ENCODE data around the gene SHISAL1.

SHISAL1 gene

DNA sequence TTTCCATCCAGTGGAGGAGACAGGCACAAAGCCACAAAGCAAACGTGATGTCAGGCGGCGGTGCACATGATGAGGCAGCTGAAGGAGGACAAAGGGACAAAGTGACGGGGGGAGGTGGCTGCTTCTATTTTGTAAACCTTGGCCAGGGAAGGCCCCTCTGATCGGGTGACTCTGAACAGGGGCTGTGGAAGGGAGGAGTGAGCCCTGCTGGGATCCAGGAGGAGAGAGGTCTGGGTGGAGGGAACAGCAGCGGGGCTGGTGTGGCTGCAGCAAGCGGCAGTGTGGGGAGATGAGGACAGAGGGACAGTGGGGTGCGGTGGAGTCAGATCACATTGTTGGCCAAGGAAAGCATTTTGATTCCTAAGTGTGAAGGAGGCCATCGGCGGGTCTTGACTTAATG, 36.7 kb downstream of the SHISAL1 start:
- TF ChIP-seq, protein P1, sequence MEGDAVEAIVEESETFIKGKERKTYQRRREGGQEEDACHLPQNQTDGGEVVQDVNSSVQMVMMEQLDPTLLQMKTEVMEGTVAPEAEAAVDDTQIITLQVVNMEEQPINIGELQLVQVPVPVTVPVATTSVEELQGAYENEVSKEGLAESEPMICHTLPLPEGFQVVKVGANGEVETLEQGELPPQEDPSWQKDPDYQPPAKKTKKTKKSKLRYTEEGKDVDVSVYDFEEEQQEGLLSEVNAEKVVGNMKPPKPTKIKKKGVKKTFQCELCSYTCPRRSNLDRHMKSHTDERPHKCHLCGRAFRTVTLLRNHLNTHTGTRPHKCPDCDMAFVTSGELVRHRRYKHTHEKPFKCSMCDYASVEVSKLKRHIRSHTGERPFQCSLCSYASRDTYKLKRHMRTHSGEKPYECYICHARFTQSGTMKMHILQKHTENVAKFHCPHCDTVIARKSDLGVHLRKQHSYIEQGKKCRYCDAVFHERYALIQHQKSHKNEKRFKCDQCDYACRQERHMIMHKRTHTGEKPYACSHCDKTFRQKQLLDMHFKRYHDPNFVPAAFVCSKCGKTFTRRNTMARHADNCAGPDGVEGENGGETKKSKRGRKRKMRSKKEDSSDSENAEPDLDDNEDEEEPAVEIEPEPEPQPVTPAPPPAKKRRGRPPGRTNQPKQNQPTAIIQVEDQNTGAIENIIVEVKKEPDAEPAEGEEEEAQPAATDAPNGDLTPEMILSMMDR (IDR thresholded peaks at IDR 0.05) = no peak
- no peak for TF ChIP-seq ZFX (IDR thresholded peaks at IDR 0.05; ENCODE audit: borderline replicate concordance)
- no peak overlapping the region for H3K27ac ChIP-seq

DNA sequence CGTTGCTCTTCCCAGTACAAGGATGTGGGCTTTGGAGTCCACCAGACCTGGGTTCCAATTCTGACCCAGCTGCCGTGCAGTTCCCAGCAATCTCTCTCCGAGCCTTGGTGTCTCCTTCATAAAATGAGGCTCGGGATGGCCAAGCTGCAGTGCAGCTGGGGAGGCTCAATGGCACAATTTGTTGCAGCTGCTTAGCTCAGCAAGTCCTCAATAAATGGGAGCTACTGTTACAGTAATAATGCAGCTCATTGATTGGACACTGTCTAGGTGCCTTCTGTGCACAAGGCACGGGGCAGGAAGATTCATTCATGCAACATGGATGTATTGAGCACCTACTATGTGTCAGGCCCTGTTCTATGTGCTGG, 37.1 kb downstream of the SHISAL1 start:
- H3K27ac ChIP-seq = no peak overlapping the region
- TF ChIP-seq, protein P1 (IDR thresholded peaks at IDR 0.05) = no peak
- no peak for TF ChIP-seq ZFX (IDR thresholded peaks at IDR 0.05; ENCODE audit: borderline replicate concordance)

DNA sequence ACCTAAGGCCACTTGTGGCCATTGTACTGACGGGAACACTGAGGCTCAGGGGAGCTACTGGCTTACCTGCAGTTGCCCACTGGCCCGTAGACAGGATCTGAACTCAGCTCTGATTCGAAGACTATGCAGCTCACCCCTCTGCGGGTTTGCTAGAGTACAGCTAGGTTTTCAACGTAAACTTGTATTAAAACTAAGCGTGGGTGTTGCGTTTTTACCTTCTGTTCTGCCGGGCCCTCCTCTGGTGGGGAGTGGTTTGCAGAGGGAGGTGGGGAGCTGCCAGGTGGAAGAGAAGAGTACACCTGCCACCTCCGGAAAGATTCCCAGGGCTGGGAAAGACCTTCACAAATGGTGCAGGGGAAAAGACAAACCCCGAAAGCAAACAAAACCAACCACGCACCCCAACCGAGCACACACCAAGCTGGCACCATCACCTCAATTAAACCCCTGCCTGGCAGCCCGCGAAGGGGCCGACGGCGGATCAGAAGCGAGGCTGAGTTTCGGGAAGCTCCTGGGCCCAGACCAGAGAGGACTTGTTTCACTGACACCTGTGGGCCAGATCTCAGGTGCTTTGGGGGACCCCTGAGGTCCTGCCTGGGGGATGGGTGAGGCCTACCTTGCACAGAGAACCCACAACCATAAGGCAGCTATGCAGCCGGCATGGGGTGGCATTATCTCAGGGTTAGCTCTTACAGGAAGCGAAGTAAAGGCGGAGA, 37.7 kb downstream of the SHISAL1 start:
- H3K27ac ChIP-seq = no peak overlapping the region
- TF ChIP-seq, protein P1 (IDR thresholded peaks at IDR 0.05) = no peak
- TF ChIP-seq ZFX (IDR thresholded peaks at IDR 0.05; ENCODE audit: borderline replicate concordance) = no peak

DNA sequence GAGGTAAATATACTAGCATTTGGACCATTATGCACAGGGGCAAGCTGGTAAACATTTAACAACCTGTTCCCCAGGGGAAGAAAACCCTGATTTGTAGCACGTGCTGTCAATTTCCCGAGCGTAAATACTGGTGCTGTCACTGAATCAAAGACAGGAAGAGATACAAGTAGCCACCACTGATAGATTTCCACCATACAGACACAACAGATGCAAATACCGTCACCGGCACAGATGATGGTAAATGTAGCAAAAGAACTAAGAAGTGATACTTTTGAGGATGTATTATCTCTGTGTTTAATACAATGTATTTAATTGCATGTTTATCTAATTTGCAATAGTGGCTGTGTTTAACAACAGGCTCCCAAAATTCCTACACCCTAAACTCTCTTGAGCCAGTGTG, 39.6 kb downstream of the SHISAL1 start:
- no peak overlapping the region for H3K27ac ChIP-seq

DNA sequence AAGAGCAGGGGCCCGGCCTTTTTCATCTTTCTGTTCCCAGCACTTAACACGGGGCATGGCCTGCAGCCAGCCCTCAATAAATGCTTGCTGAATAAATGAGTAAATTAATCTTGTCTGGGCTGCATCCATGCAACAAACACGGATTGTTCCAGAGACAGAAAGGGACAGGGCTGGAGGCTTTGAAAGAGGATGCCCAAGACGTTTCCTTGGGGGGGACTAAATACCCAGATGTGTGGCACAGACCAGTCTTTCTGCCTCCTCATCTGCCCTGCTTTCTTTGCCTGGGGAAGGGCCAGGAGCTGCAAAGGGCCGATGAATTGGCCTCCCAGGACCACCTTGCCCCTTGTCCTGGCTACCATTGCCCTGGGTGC, 40.4 kb downstream of the SHISAL1 start:
- no peak overlapping the region for H3K27ac ChIP-seq
- TF ChIP-seq, protein P1 (IDR thresholded peaks at IDR 0.05) = no peak
- TF ChIP-seq ZFX (IDR thresholded peaks at IDR 0.05; ENCODE audit: borderline replicate concordance) = no peak

More for the DNA sequence above, 39.6 kb downstream of the SHISAL1 start:
- TF ChIP-seq, protein P1 (IDR thresholded peaks at IDR 0.05) = no peak
- TF ChIP-seq ZFX (IDR thresholded peaks at IDR 0.05; ENCODE audit: borderline replicate concordance) = no peak

DNA sequence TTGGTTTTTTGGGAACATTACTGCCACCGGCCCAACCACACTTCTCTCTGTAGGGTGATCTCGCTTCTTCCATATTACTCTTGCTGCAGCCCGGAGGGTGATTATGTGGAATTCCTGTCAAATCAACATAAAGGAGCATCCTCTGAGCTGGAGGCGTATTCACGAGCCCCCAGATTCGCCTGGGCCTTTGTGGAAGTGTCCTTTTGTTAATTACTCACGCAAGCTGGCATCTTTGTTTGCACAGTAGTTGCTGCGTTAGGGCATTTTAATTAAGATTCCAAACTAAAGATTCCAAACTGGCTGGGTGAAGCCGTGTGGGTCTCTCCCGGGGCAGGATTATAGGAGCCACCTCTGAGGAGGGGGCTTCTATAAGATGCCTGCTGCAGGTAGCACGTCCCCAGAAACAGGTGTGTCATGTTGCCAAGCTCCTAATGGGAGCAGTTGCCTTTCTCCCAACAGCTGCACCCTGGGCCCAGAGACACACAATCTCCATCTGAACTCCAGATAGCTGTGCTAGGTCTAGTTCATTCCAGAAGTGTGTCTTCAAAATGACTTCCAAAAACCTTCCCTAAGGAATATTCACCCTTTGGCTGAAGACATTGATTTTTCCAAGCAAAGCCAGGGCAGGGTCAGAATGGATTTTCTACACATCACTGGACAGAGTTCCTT, 40.9 kb downstream of the SHISAL1 start:
- TF ChIP-seq, protein P1 (IDR thresholded peaks at IDR 0.05) = no peak
- TF ChIP-seq ZFX (IDR thresholded peaks at IDR 0.05; ENCODE audit: borderline replicate concordance) = no peak
- no peak overlapping the region for H3K27ac ChIP-seq

DNA sequence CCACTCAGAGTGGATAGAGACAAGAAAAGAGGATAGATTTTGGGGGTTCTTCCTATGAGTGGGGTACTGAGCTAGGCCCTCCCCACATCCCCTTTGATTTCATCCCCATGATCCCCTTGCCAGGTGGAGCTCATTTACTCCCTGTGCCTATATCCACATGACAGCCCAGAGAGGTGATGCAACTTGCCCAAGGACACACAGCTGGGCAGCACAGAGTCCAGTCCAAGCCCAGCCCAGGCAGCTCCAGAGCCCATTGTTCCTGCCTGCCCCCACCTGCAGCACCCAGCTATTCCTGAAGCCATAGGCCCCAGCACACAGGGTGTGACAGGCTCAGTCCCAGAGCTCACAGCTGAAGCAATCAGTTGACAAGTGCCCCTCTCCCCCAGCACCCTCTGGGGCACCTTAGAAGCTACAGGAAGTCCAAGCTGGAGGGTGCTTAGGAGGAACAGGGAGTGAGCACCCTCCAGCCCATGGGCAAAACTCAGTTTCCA, 41.7 kb downstream of the SHISAL1 start:
- TF ChIP-seq, protein P1 (IDR thresholded peaks at IDR 0.05) = no peak
- TF ChIP-seq ZFX (IDR thresholded peaks at IDR 0.05; ENCODE audit: borderline replicate concordance) = no peak
- no peak overlapping the region for H3K27ac ChIP-seq

Measured in 22Rv1 (cell line).